ENCODE results near the gene IGFBP2.
A peak's percentile ranks its signal among the peaks of the same experiment; 100 is the strongest.

IGFBP2 gene

GRCh38 chr2:216692636-216693413 lies 59.6 kb downstream of the IGFBP2 start:
- peak; percentile 59 for ATAC-seq
- peak in 1 of 2 donors; percentile 77 for DNase-seq (ENCODE audit: low spot score in 2 of 2)
- Mint-ChIP-seq H3K4me3 (peak overlapping the region; percentile 73), H3K4me1 (peaks cover 25% of the 10 kb centered on the region), H3K9me3 (no peaks in the 10 kb centered on the region), H3K36me3 (no peaks in the 10 kb centered on the region), H3K27ac (no peak overlapping the region)

DNA sequence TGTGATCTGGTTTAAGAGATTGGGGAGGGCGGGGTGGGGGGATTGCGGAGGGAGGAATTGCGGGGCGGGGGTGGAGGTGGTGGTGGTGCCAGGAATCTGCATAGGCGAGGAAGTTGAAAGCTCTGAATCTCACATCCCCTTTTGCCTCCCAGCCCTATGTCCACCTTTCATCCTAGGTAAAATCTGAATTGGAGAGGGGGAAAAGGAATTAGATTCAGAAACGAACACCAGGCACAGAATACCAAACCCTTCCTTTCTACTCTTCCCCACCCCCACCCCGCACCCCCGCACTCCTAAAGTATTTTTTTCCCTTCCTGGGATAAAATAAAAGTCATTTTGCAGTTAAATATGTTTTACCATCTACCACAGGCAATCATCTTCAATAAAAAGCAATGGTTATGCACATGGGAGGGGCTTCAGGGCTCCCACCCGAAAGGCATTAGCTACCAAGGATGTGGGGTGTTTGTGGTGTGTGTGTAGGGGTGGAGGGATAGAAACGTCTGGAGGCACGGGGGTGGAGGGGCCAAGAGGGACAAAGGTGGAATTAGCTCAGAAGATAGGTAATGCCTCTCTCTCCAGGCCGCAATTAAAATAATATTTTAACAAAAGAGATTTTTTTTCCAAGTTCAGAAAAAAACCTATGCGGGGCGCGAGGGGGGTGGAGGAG lies 60.3 kb downstream of the IGFBP2 start:
- Mint-ChIP-seq H3K4me1 (peaks cover 25% of the 10 kb centered on the region), H3K27ac (no peak overlapping the region), H3K4me3 (peak overlapping the region; percentile 73), H3K36me3 (no peaks in the 10 kb centered on the region), H3K9me3 (no peaks in the 10 kb centered on the region)
- DNase-seq (ENCODE audit: low spot score in 2 of 2) = no peak
- ATAC-seq = no peak

DNA sequence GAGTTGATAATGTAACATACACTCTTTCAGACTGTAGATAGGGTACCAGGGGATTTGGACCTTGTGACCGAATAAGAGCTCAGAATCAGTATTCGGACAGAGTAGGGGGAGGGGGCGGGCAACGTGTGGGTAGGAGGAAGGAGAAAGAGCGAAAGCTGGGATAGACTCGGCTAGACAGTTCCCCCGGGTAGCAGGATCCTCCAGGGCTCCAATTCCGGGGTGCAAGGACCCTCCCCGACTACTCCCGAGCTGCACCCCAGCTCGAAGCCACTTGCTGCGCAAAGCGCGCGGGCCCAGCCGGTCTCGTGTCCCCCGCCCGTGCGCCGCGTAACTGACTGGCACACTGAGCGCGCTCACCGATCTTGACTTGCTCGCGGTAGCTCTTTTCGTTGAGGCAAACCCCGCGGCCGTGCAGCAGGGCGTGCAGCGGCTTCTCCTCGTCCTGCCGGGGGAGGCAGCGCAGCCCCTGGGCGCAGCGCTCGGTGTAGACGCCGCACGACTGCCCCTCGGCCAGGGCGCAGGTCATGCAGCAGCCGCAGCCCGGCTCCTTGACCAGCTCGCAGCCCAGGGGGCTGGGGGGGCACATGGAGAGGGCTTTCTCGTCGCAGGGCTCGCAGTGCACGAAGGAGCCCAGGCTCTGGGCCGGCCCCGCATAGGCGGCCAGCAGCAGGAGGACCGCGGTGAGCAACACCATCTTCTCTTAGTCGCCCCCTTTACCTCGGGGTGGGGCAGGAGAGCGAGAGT lies 61.0 kb downstream of the IGFBP2 start:
- ATAC-seq = peak; percentile 23
- Mint-ChIP-seq H3K36me3 (no peaks in the 10 kb centered on the region), H3K4me1 (peaks cover 25% of the 10 kb centered on the region), H3K27ac (no peak overlapping the region), H3K9me3 (no peaks in the 10 kb centered on the region), H3K4me3 (peak overlapping the region; percentile 73)
- DNase-seq (ENCODE audit: low spot score in 2 of 2) = no peak

DNA sequence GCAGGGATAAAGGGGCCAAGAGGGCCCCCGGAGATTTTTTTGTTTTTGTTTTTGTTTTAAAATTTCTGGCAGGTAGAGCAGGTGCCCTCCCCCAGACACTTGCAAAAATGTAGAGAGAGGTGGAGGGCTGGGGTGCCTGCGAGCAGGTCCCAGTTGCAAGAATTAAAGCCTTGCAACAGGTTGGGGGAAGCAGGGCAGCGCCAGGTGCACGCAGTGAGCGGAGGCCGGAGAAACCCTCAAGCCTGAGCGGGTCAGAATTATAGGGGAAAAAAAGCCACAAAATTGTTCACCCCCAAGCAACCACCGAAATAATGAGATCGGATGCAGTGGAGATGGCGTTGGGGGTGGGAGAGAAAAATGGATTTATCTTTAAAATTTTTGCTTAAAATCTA lies 61.6 kb downstream of the IGFBP2 start:
- DNase-seq (ENCODE audit: low spot score in 2 of 2) (no peak), ATAC-seq (no peak)
- peaks cover 25% of the 10 kb centered on the region for H3K4me1 Mint-ChIP-seq
- H3K9me3 Mint-ChIP-seq = no peaks in the 10 kb centered on the region
- no peaks in the 10 kb centered on the region for H3K36me3 Mint-ChIP-seq
- H3K4me3 Mint-ChIP-seq = peak overlapping the region; percentile 73
- H3K27ac Mint-ChIP-seq = no peak overlapping the region

DNA sequence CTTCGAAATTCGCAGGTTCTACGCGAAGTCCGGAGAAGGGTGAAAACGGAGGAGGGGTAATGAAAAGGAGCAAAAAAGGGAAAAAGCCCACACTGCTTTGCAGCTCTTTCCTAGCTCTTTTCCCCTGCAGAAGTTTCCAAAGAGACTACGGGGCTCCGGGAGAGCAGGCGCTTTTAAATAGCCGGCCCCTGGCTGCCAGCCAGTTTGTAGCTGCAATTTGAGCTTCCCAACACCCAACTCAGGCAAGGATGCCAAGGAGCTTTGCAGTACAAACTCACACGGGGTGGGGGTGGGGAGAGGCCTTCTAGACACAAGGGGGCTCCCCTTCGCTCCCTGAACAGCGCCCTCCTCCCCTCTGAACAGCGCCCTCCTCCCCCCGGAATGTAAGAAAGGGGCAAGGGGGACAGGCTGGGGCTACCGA lies 62.2 kb downstream of the IGFBP2 start, which contains the start of gene IGFBP5:
IGFBP5 (minus strand) TSS at position 149 of the 421 bp plus-strand sequence. CDS start 774 bp downstream, outside the sequence.
- Mint-ChIP-seq H3K4me1 (peaks cover 25% of the 10 kb centered on the region), H3K27ac (no peak within 1 kb of the TSS), H3K36me3 (no peaks in the 10 kb centered on the region), H3K9me3 (no peaks in the 10 kb centered on the region), H3K4me3 (peak within 1 kb of the TSS; percentile 73)
- ATAC-seq (no peak), DNase-seq (ENCODE audit: low spot score in 2 of 2) (no peak)

GRCh38 chr2:216696321-216696720 lies 63.1 kb downstream of the IGFBP2 start:
- H3K36me3 Mint-ChIP-seq = no peaks in the 10 kb centered on the region
- ATAC-seq = no peak
- no peaks in the 10 kb centered on the region for H3K9me3 Mint-ChIP-seq
- no peak overlapping the region for H3K4me3 Mint-ChIP-seq
- no peak for DNase-seq (ENCODE audit: low spot score in 2 of 2)
- H3K27ac Mint-ChIP-seq = no peak overlapping the region
- H3K4me1 Mint-ChIP-seq = peaks cover 22% of the 10 kb centered on the region

GRCh38 chr2:216696751-216697560 lies 63.7 kb downstream of the IGFBP2 start:
- Mint-ChIP-seq H3K9me3 (no peaks in the 10 kb centered on the region), H3K36me3 (no peaks in the 10 kb centered on the region)

DNA sequence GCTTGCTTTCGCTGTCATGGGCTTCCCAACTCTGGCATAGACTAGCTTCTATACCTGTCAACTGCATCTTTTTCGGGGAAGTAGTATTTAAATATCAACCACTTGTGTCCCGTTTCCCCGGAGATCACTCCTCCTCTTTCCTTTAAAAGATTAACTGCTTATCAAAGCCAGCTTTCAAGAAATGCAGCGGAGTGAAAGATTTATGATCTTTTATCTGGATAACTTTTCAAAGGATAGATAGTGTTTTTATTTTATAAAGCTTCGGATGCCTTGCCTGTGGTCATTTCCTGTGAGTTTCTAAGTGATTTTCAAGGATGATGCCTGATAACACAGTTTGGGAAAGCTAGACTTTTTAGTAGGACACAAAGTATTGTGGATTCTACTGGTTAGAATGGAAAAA lies 65.1 kb downstream of the IGFBP2 start:
- Mint-ChIP-seq H3K4me3 (no peak overlapping the region), H3K36me3 (no peaks in the 10 kb centered on the region), H3K27ac (no peak overlapping the region), H3K4me1 (peaks cover 6% of the 10 kb centered on the region), H3K9me3 (no peaks in the 10 kb centered on the region)
- DNase-seq (ENCODE audit: low spot score in 2 of 2) = no peak
- no peak for ATAC-seq

More at GRCh38 chr2:216696751-216697560, 63.7 kb downstream of the IGFBP2 start:
- H3K4me3 Mint-ChIP-seq = no peak overlapping the region
- H3K4me1 Mint-ChIP-seq = peaks cover 17% of the 10 kb centered on the region
- no peak overlapping the region for H3K27ac Mint-ChIP-seq
- DNase-seq (ENCODE audit: low spot score in 2 of 2) (no peak), ATAC-seq (no peak)

DNA sequence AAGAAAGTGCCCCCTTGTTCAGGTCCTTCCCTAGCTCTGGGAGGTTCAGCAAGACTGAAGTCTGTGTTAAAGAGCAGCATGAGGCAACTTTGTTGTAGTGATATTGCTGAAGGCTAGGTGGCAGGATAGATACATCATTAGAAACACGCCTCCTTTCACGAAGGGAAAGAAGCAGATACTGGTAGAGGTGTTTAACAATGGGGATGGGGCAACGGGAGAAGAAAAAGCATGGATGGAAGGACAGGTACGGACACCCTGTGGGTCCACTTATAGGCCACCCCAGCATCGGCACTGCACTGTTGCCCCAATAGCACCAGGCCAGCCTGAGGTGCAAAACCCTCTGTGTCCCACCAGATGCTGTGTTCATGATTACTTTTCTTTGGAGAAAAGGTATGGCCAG lies 65.7 kb downstream of the IGFBP2 start:
- no peak for DNase-seq (ENCODE audit: low spot score in 2 of 2)

DNA sequence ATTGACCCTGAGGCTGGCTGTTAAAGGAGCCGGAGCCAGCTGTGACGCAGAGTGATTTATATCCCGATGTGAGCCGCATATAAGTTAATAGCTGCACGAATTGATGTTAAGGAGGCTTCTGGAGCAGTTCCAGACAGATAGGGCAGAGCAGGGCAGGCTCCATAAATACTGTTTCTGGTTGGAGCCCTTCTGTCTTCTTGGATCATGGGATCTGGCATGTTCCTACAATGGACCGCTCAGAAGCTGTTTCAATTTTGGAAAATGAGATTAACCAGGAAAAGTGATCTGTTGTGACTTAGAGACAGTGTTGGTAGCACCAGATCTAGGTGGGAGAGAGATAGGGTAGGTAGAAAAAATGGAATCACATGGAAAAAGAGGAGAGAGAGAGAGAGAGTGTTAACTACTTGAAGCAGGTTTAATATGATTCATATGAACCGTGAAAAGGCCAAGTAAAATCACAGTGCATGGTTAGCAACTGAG lies 66.9 kb downstream of the IGFBP2 start:
- no peaks in the 10 kb centered on the region for H3K4me1 Mint-ChIP-seq
- DNase-seq (ENCODE audit: low spot score in 2 of 2) = no peak
- H3K4me3 Mint-ChIP-seq = no peak overlapping the region
- H3K9me3 Mint-ChIP-seq = no peaks in the 10 kb centered on the region
- no peaks in the 10 kb centered on the region for H3K36me3 Mint-ChIP-seq
- H3K27ac Mint-ChIP-seq = no peak overlapping the region
- no peak for ATAC-seq

More for the DNA sequence above, 65.7 kb downstream of the IGFBP2 start:
- no peak overlapping the region for H3K27ac Mint-ChIP-seq
- H3K4me1 Mint-ChIP-seq = peaks cover 1% of the 10 kb centered on the region
- no peaks in the 10 kb centered on the region for H3K36me3 Mint-ChIP-seq
- peak; percentile 57 for ATAC-seq
- no peak overlapping the region for H3K4me3 Mint-ChIP-seq
- no peaks in the 10 kb centered on the region for H3K9me3 Mint-ChIP-seq

DNA sequence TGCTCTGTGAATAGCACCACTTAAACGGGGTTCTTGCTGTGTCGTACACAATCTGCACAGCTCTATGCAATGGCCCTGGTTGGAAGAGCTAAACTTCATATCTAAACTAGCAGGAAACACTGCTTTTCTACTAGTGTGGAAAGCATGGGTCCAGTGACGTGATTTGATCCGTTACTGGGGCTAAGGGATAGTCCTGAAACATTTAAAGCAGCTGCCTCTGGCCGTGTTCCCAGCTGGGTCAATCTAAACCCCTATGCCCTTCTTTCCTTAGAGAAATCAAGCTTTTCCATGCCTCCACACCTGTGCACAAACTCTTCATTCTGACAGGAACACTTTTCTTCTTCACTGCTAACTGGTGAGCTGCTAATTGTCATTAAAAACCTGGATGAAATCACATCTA lies 67.6 kb downstream of the IGFBP2 start:
- no peaks in the 10 kb centered on the region for H3K36me3 Mint-ChIP-seq
- H3K27ac Mint-ChIP-seq = no peak overlapping the region
- no peaks in the 10 kb centered on the region for H3K9me3 Mint-ChIP-seq
- DNase-seq (ENCODE audit: low spot score in 2 of 2) (no peak), ATAC-seq (no peak)
- no peak overlapping the region for H3K4me3 Mint-ChIP-seq
- no peaks in the 10 kb centered on the region for H3K4me1 Mint-ChIP-seq

GRCh38 chr2:216701544-216701943 lies 68.3 kb downstream of the IGFBP2 start:
- Mint-ChIP-seq H3K4me1 (no peaks in the 10 kb centered on the region), H3K9me3 (no peaks in the 10 kb centered on the region), H3K27ac (no peak overlapping the region), H3K36me3 (no peaks in the 10 kb centered on the region), H3K4me3 (no peak overlapping the region)
- DNase-seq (ENCODE audit: low spot score in 2 of 2) = no peak
- ATAC-seq = no peak

DNA sequence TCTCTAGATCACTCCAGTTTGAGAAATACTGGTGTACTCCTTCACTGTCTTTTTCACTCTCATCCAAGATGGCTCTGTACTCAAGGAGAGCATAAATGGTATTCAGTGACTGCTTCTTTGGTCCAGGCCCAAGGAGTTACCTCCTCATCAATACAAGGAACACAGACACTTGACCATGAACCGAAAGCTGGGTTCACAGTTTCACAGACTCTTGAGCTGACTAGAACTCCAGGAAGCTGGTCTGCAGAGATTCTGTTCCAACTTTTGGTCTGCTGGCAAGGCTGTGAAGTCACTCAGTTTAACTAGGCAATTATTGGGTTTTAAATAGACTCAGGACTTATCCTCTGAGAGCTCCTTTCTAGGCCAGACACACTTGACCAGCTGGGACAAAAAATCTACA lies 69.5 kb downstream of the IGFBP2 start:
- no peak for DNase-seq (ENCODE audit: low spot score in 2 of 2)
- Mint-ChIP-seq H3K4me3 (no peak overlapping the region), H3K27ac (no peak overlapping the region), H3K9me3 (no peaks in the 10 kb centered on the region), H3K4me1 (no peaks in the 10 kb centered on the region), H3K36me3 (no peaks in the 10 kb centered on the region)
- no peak for ATAC-seq

GRCh38 chr2:216710551-216711301 lies 77.5 kb downstream of the IGFBP2 start:
- H3K36me3 Mint-ChIP-seq = no peaks in the 10 kb centered on the region
- no peak overlapping the region for H3K4me3 Mint-ChIP-seq
- no peak overlapping the region for H3K27ac Mint-ChIP-seq
- H3K4me1 Mint-ChIP-seq = no peaks in the 10 kb centered on the region
- H3K9me3 Mint-ChIP-seq = no peaks in the 10 kb centered on the region
- ATAC-seq = no peak
- DNase-seq (ENCODE audit: low spot score in 2 of 2) = no peak
